K562 (cell line): ENCODE data around the gene ZNF585A. TPM values are rescaled to one million over a fixed set of nuclear protein-coding genes. Genes with fewer than 3 reads are reported as not detected.

Source experiments
- ATF2 ChIP-seq: sonication (generic); formaldehyde crosslinking; IDR thresholded peaks from 2 replicates; pipeline ENCODE4 v1.8.1; 2022; ENCODE audit warnings: missing genetic modification reagents
- BRF2 ChIP-seq: IDR thresholded peaks from 3 replicates; pipeline ENCODE4 v1.6.1; 2011; ENCODE audit warnings: borderline replicate concordance, mild to moderate bottlenecking; ENCODE audit not compliant: insufficient read length, insufficient read depth
- CAMTA2 ChIP-seq: fragments of 250-450 bp; sonication (Bioruptor Pico); conservative IDR thresholded peaks from 2 replicates; pipeline ENCODE4 v1.5.1; 2022
- CBX1 ChIP-seq: sonication (generic); IDR thresholded peaks from 2 replicates; pipeline ENCODE4 v1.6.1; 2016; ENCODE audit warnings: antibody characterized with exemption, low read depth, mild to moderate bottlenecking
- E2F5 ChIP-seq: sonication (generic); formaldehyde crosslinking; IDR thresholded peaks from 2 replicates; pipeline ENCODE4 v1.8.0; 2022; ENCODE audit warnings: mild to moderate bottlenecking, missing genetic modification reagents
- HMG20A ChIP-seq: fragments of 450-650 bp; formaldehyde crosslinking; conservative IDR thresholded peaks from 2 replicates; pipeline ENCODE4 v1.4.0; 2020; ENCODE audit warnings: mild to moderate bottlenecking, mixed read lengths
- RBM34 ChIP-seq: fragments of 200-400 bp; formaldehyde crosslinking; IDR thresholded peaks from 2 replicates; pipeline ENCODE4 v1.6.1; 2018; ENCODE audit warnings: low read length, borderline replicate concordance; ENCODE audit not compliant: insufficient read depth
- RREB1 ChIP-seq: fragments of 250-450 bp; sonication (Bioruptor Pico); IDR thresholded peaks from 2 replicates; pipeline ENCODE4 v1.4.0; 2020
- SETDB1 ChIP-seq: IDR thresholded peaks from one replicate; pipeline ENCODE4 v1.6.1; 2012; ENCODE audit warnings: low read length, control low read depth, inconsistent platforms
- TFE3 ChIP-seq: fragments of 450-650 bp; formaldehyde crosslinking; IDR thresholded peaks from 2 replicates; pipeline ENCODE4 v1.4.0; 2020; ENCODE audit warnings: mild to moderate bottlenecking, mixed read lengths
- ZNF354B ChIP-seq: fragments of 250-450 bp; sonication (Bioruptor Pico); IDR thresholded peaks from 2 replicates; pipeline ENCODE4 v1.4.0; 2020
- ZNF395 ChIP-seq: fragments of 200-800 bp; sonication (Bioruptor generic); IDR thresholded peaks from 2 replicates; pipeline ENCODE4 v1.6.1; 2017; ENCODE audit warnings: missing genetic modification characterization, missing compliant biosample characterization
- polyA plus RNA-seq, 8 experiments: library from polyadenylated mRNA; depleted of rRNA in 4 of 8; stranded (reverse) in 5 of 8; unstranded in 3 of 8; fragments of >200 nt; fragmentation: Nextera tagmentation in 2 of 8; fragmentation: Illumina TruSeq in 1 of 8; extraction: Ambion mirVana in 2 of 8; extraction: Trizol in 1 of 8; gene quantifications; 2 replicates each; pipeline versions ENCODE4 v1.2.1 to v1.2.3, GENCODE V29; 2011 to 2014; ENCODE audit warnings: inconsistent platforms in 1 of 8, missing spikeins in 1 of 8
- total RNA-seq, 7 experiments: library from RNA; depleted of rRNA in 6 of 7; stranded (reverse); fragments of >200 nt in 6 of 7; fragmentation: Illumina TruSeq in 2 of 7; extraction: Trizol in 2 of 7; gene quantifications; 2 replicates each; pipeline versions ENCODE4 v1.2.1 to v1.2.3, GENCODE V29; 2011 to 2021; ENCODE audit warnings: low replicate concordance in 1 of 7

ZNF585A gene
- total and polyA plus RNA-seq, 9 of the 15 experiments (the other 6 are each of a cell fraction or from before 2014, with no cell fraction given) = 5.6 to 31.0 (median 8.5) TPM

- TF ChIP-seq RREB1 (CRISPR knock-in tag) (no peak), HMG20A (no peak), CAMTA2 (CRISPR knock-in tag) (no peak), ZNF354B (CRISPR knock-in tag) (no peak), ATF2 (CRISPR knock-in tag) (no peak), RBM34 (no peak), E2F5 (CRISPR knock-in tag) (no peak), CBX1 (no peak), ZNF395 (CRISPR knock-in tag) (peak; percentile 47; the same call in 1 of the 2 replicates), BRF2 (no peak), TFE3 (no peak), SETDB1 (no peak)
These were observed 45.5 kb upstream of the ZNF585A start, which contains the start of gene ZNF383 (continued) for GRCh38 chr19:37217775-37218591.
